ENCODE data around the gene OOSP4B. TPM values are rescaled to one million over a fixed set of nuclear protein-coding genes. Genes with fewer than 3 reads are reported as not detected.
"Not testable (repeated sequence)": the region's sequence is repeated elsewhere in the genome, so short reads cannot be mapped to it uniquely, and the experiment has no call there.

The OOSP4B gene
- total and polyA plus RNA-seq, 2 experiments from 2014 or later = not detected

GRCh38 chr11:60018058-60018457 lies 1.1 kb downstream of the OOSP4B start:
- Histone ChIP-seq H3K9ac (no peak overlapping the region), H3F3A (ENCODE audit: insufficient read depth) (no peaks in the 10 kb centered on the region), H4K20me1 (ENCODE audit: insufficient read depth) (no peaks in the 10 kb centered on the region), H3K27me3 (replicated peaks; ENCODE audit: insufficient read depth) (no peaks in the 10 kb centered on the region), H3K36me3 (ENCODE audit: low read depth) (no peaks in the 10 kb centered on the region), H3K4me1 (ENCODE audit: insufficient read depth) (no peaks in the 10 kb centered on the region), H3K9me2 (ENCODE audit: insufficient read depth) (no peaks in the 10 kb centered on the region), H3K4me3 (no peak overlapping the region), H3K4me2 (ENCODE audit: unreplicated experiment) (no peak overlapping the region), H3K27ac (no peak overlapping the region), H3K9me3 (ENCODE audit: low read depth) (no peaks in the 10 kb centered on the region), H2AFZ (no peak overlapping the region), H3K79me2 (ENCODE audit: insufficient read depth) (no peaks in the 10 kb centered on the region)
- TF ChIP-seq EZH2phosphoT487 (IDR thresholded peaks at IDR 0.05; ENCODE audit: insufficient read depth, low read depth) (no peak), EZH2 (IDR thresholded peaks at IDR 0.05; ENCODE audit: insufficient read depth, poor library complexity, severe bottlenecking) (no peak)
- in situ Hi-C loops (cut with MboI) = no loop called here
- no peak for DNase-seq
- WGBS, 2 experiments (ENCODE audit: low coverage in 1 of 2, low lambda C conversion rate in 2 of 2, missing lambda C conversion rate in 2 of 2) = 23% methylated on average over 8 of the region's 8 CpGs

GRCh38 chr11:60020376-60020775 lies 3.4 kb downstream of the OOSP4B start:
- H3K9ac ChIP-seq; H3K4me2 ChIP-seq (ENCODE audit: unreplicated experiment); H3K36me3 ChIP-seq (ENCODE audit: low read depth); H2AFZ ChIP-seq; H3K27ac ChIP-seq; H3K4me3 ChIP-seq; in situ Hi-C loops (cut with MboI); H3K79me2 ChIP-seq (ENCODE audit: insufficient read depth); H3K9me2 ChIP-seq (ENCODE audit: insufficient read depth); H3K4me1 ChIP-seq (ENCODE audit: insufficient read depth); H4K20me1 ChIP-seq (ENCODE audit: insufficient read depth); H3K9me3 ChIP-seq (ENCODE audit: low read depth); H3F3A ChIP-seq (ENCODE audit: insufficient read depth); H3K27me3 ChIP-seq (replicated peaks; ENCODE audit: insufficient read depth); DNase-seq: not testable (repeated sequence)
- WGBS, 2 experiments (ENCODE audit: low coverage in 1 of 2, low lambda C conversion rate in 2 of 2, missing lambda C conversion rate in 2 of 2) = 34 to 63% methylated on average over 15 to 27 of the region's 27 CpGs

GRCh38 chr11:60029015-60029632 lies 12.1 kb downstream of the OOSP4B start:
- no peak overlapping the region for H3K4me3 ChIP-seq
- no peaks in the 10 kb centered on the region for H3K27me3 ChIP-seq (replicated peaks; ENCODE audit: insufficient read depth)
- H3K9me3 ChIP-seq (ENCODE audit: low read depth) = no peaks in the 10 kb centered on the region
- no peak overlapping the region for H3K4me2 ChIP-seq (ENCODE audit: unreplicated experiment)
- no peak for DNase-seq
- H3K27ac ChIP-seq = no peak overlapping the region
- no peaks in the 10 kb centered on the region for H3K36me3 ChIP-seq (ENCODE audit: low read depth)
- H2AFZ ChIP-seq = no peak overlapping the region
- 3 to 7% methylated on average over 3 of the region's 3 CpGs for WGBS, 2 experiments (ENCODE audit: low coverage in 1 of 2, low lambda C conversion rate in 2 of 2, missing lambda C conversion rate in 2 of 2)
- H3K9ac ChIP-seq = no peak overlapping the region
- no peaks in the 10 kb centered on the region for H4K20me1 ChIP-seq (ENCODE audit: insufficient read depth)
- in situ Hi-C loops (cut with MboI) = no loop called here
- no peaks in the 10 kb centered on the region for H3K4me1 ChIP-seq (ENCODE audit: insufficient read depth)
- TF ChIP-seq EZH2 (IDR thresholded peaks at IDR 0.05; ENCODE audit: insufficient read depth, poor library complexity, severe bottlenecking) (no peak), EZH2phosphoT487 (IDR thresholded peaks at IDR 0.05; ENCODE audit: insufficient read depth, low read depth) (no peak)
- H3K9me2 ChIP-seq (ENCODE audit: insufficient read depth) = no peaks in the 10 kb centered on the region
- H3F3A ChIP-seq (ENCODE audit: insufficient read depth) = no peaks in the 10 kb centered on the region
- H3K79me2 ChIP-seq (ENCODE audit: insufficient read depth) = no peaks in the 10 kb centered on the region

- H3K4me3 ChIP-seq = no peak within 1 kb of the TSS
- no peak within 1 kb of the TSS for H3K9ac ChIP-seq
- no peak within 1 kb of the TSS for H3K4me2 ChIP-seq (ENCODE audit: unreplicated experiment)
- no peaks in the 10 kb centered on the region for H3K9me3 ChIP-seq (ENCODE audit: low read depth)
- H3K36me3 ChIP-seq (ENCODE audit: low read depth) = no peaks in the 10 kb centered on the region
- WGBS, 2 experiments (ENCODE audit: low coverage in 1 of 2, low lambda C conversion rate in 2 of 2, missing lambda C conversion rate in 2 of 2) = 24 to 35% methylated on average over 8 of the region's 8 CpGs
- no peaks in the 10 kb centered on the region for H3K4me1 ChIP-seq (ENCODE audit: insufficient read depth)
- TF ChIP-seq EZH2 (IDR thresholded peaks at IDR 0.05; ENCODE audit: insufficient read depth, poor library complexity, severe bottlenecking) (no peak), EZH2phosphoT487 (IDR thresholded peaks at IDR 0.05; ENCODE audit: insufficient read depth, low read depth) (no peak)
- no peak for DNase-seq
- H3K9me2 ChIP-seq (ENCODE audit: insufficient read depth) = no peaks in the 10 kb centered on the region
- H3K27me3 ChIP-seq (replicated peaks; ENCODE audit: insufficient read depth) = no peaks in the 10 kb centered on the region
- no peak within 1 kb of the TSS for H3K27ac ChIP-seq
- no peaks in the 10 kb centered on the region for H3K79me2 ChIP-seq (ENCODE audit: insufficient read depth)
- H4K20me1 ChIP-seq (ENCODE audit: insufficient read depth) = no peaks in the 10 kb centered on the region
- no peak within 1 kb of the TSS for H2AFZ ChIP-seq
- no peaks in the 10 kb centered on the region for H3F3A ChIP-seq (ENCODE audit: insufficient read depth)
- in situ Hi-C loops (cut with MboI) = no loop called here
Observed at GRCh38 chr11:60040109-60040508, 23.1 kb downstream of the OOSP4B start, which contains the start of gene OOSP2. TSS of gene OOSP2 (plus strand) at chr11:60040409. CDS start at chr11:60040460, 51 bp downstream.

GRCh38 chr11:60050422-60050821 lies 33.4 kb downstream of the OOSP4B start:
- H3K27me3 ChIP-seq (replicated peaks; ENCODE audit: insufficient read depth); in situ Hi-C loops (cut with MboI); H3K9me2 ChIP-seq (ENCODE audit: insufficient read depth); H3K36me3 ChIP-seq (ENCODE audit: low read depth); H3K4me1 ChIP-seq (ENCODE audit: insufficient read depth); H3K9ac ChIP-seq; H3K79me2 ChIP-seq (ENCODE audit: insufficient read depth); H3F3A ChIP-seq (ENCODE audit: insufficient read depth); DNase-seq; H3K9me3 ChIP-seq (ENCODE audit: low read depth); H3K4me2 ChIP-seq (ENCODE audit: unreplicated experiment); H3K27ac ChIP-seq; H2AFZ ChIP-seq; H4K20me1 ChIP-seq (ENCODE audit: insufficient read depth); H3K4me3 ChIP-seq: not testable (repeated sequence)

GRCh38 chr11:60050839-60051238 lies 33.9 kb downstream of the OOSP4B start:
- 48 to 50% methylated on average over 3 of the region's 3 CpGs for WGBS, 2 experiments (ENCODE audit: low coverage in 1 of 2, low lambda C conversion rate in 2 of 2, missing lambda C conversion rate in 2 of 2)
- H3K4me3 ChIP-seq; H3K27me3 ChIP-seq (replicated peaks; ENCODE audit: insufficient read depth); H3K9me3 ChIP-seq (ENCODE audit: low read depth); H3K79me2 ChIP-seq (ENCODE audit: insufficient read depth); H4K20me1 ChIP-seq (ENCODE audit: insufficient read depth); H3F3A ChIP-seq (ENCODE audit: insufficient read depth); DNase-seq; in situ Hi-C loops (cut with MboI); H3K9me2 ChIP-seq (ENCODE audit: insufficient read depth); H3K27ac ChIP-seq; H2AFZ ChIP-seq; H3K9ac ChIP-seq; H3K4me1 ChIP-seq (ENCODE audit: insufficient read depth); H3K4me2 ChIP-seq (ENCODE audit: unreplicated experiment); H3K36me3 ChIP-seq (ENCODE audit: low read depth): not testable (repeated sequence)
